HepG2 (cell line): ENCODE results near the gene DCP1B.

Source experiments
- CTCF ChIP-seq: sonication (generic); formaldehyde crosslinking; IDR thresholded peaks from 2 replicates; pipeline ENCODE4 v1.5.0; 2020; ENCODE audit warnings: mild to moderate bottlenecking, missing genetic modification reagents, moderate library complexity
- JUND ChIP-seq: sonication (generic); formaldehyde crosslinking; IDR thresholded peaks from 2 replicates; pipeline ENCODE4 v1.8.0; 2022; ENCODE audit warnings: mild to moderate bottlenecking, missing genetic modification reagents
- SMYD3 ChIP-seq: sonication (generic); formaldehyde crosslinking; IDR thresholded peaks from 2 replicates; pipeline ENCODE4 v1.8.1; 2023; ENCODE audit warnings: mild to moderate bottlenecking, missing genetic modification reagents
- TFAP4 ChIP-seq: sonication (generic); IDR thresholded peaks from 2 replicates; pipeline ENCODE4 v1.6.1; 2016; ENCODE audit warnings: low read depth, borderline replicate concordance
- TF ChIP-seq, protein P1 (sequence below): IDR thresholded peaks from 2 replicates; pipeline ENCODE4 v1.6.1; 2012; ENCODE audit warnings: inconsistent platforms

DNA sequence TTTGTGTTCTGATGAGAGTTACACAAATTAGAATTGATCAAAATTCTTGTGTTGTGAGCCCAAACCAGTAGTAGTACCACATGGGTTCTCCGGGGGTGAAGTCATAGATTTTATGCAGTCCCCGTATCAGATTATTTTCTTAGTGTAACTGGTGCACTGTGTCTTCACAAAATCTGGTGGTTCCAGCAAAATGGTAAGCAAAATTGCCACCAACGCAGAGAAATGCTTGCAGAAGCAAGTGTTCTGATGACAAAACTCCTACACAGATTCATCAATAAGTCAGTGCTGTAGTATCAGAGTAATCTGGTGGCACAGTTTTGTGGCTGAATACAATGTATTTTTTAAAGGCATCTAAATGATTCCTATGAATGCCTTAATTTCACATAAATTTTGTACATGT is 84.5 kb downstream of the DCP1B start:
- TF ChIP-seq CTCF (CRISPR knock-in tag): no peak
- TF ChIP-seq SMYD3 (CRISPR knock-in tag): no peak
- no peak for TF ChIP-seq TFAP4
- TF ChIP-seq, protein P1, sequence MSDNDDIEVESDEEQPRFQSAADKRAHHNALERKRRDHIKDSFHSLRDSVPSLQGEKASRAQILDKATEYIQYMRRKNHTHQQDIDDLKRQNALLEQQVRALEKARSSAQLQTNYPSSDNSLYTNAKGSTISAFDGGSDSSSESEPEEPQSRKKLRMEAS: no peak
- TF ChIP-seq JUND (CRISPR knock-in tag): no peak
